HK-2 (cell line): ENCODE results near the gene VTI1A.
"Not testable (repeated sequence)": the region's sequence is repeated elsewhere in the genome, so short reads cannot be mapped to it uniquely, and the experiment has no call there.

Experiments used
- DNase-seq: peaks from one replicate; pipeline ENCODE4 v3.0.0-alpha.2; 2018; ENCODE audit not compliant: unreplicated experiment

VTI1A gene

GRCh38 chr10:112588225-112588990 is 141.4 kb downstream of the VTI1A start:
- no peak for DNase-seq

GRCh38 chr10:112589081-112589480 is 142.1 kb downstream of the VTI1A start:
- DNase-seq = no peak

GRCh38 chr10:112590786-112591185 is 143.8 kb downstream of the VTI1A start:
- DNase-seq = not testable (repeated sequence)

GRCh38 chr10:112593023-112593422 is 146.0 kb downstream of the VTI1A start:
- no peak for DNase-seq

GRCh38 chr10:112601214-112602090 is 154.4 kb downstream of the VTI1A start:
- no peak for DNase-seq

GRCh38 chr10:112603062-112603461 is 156.0 kb downstream of the VTI1A start:
- no peak for DNase-seq

- DNase-seq = no peak
These were observed 158.0 kb downstream of the VTI1A start for GRCh38 chr10:112605063-112605462.

- no peak for DNase-seq
These were observed 160.5 kb downstream of the VTI1A start for GRCh38 chr10:112607506-112607905.

- DNase-seq = no peak
These were observed 166.6 kb downstream of the VTI1A start for GRCh38 chr10:112613620-112614019.

- no peak for DNase-seq
These were observed 167.1 kb downstream of the VTI1A start for GRCh38 chr10:112614072-112614471.

- DNase-seq = no peak
These were observed 167.6 kb downstream of the VTI1A start for GRCh38 chr10:112614586-112614985.

GRCh38 chr10:112615269-112615668 is 168.3 kb downstream of the VTI1A start:
- no peak for DNase-seq

GRCh38 chr10:112616647-112617046 is 169.6 kb downstream of the VTI1A start:
- no peak for DNase-seq

GRCh38 chr10:112618814-112619213 is 171.8 kb downstream of the VTI1A start:
- DNase-seq = no peak

- DNase-seq = no peak
These were observed 172.5 kb downstream of the VTI1A start for GRCh38 chr10:112619556-112619955.

- DNase-seq = no peak
These were observed 175.8 kb downstream of the VTI1A start for GRCh38 chr10:112622786-112623185.

- no peak for DNase-seq
These were observed 177.6 kb downstream of the VTI1A start for GRCh38 chr10:112624546-112625048.

- no peak for DNase-seq
These were observed 182.1 kb downstream of the VTI1A start for GRCh38 chr10:112628951-112629609.

GRCh38 chr10:112631501-112632400 is 184.7 kb downstream of the VTI1A start:
- DNase-seq = no peak

- no peak for DNase-seq
These were observed 187.2 kb downstream of the VTI1A start for GRCh38 chr10:112634096-112634830.
